GM23338 (cell line): ENCODE measurements around the gene WBP11. TPM values are rescaled to one million over a fixed set of nuclear protein-coding genes. Genes with fewer than 3 reads are reported as not detected.

ENCODE experiments used
- ATAC-seq: fragments of 200-7000 bp; cut with Tn5 transposase; 3 replicates; pipeline ENCODE4 v1.9.1; 2020
- DNase-seq: peaks from one replicate; pipeline ENCODE4 v3.0.0-alpha.2; 2015; ENCODE audit warnings: low spot score
- H2AFZ ChIP-seq: fragments of 200-600 bp; sonication (generic); 2 replicates; pipeline ENCODE4 v1.8.0; 2016; ENCODE audit warnings: antibody characterized with exemption, mild to moderate bottlenecking, moderate library complexity
- H3F3A ChIP-seq: fragments of 200-600 bp; sonication (generic); replicated peaks from 2 replicates; pipeline ENCODE4 v1.8.0; 2017; ENCODE audit warnings: antibody characterized with exemption, mixed run types, low read depth
- H3K27ac ChIP-seq: fragments of 200-600 bp; sonication (generic); 2 replicates; pipeline ENCODE4 v1.6.1; 2016; ENCODE audit warnings: low read depth
- H3K27me3 ChIP-seq: fragments of 200-600 bp; sonication (generic); 2 replicates; pipeline ENCODE4 v1.8.0; 2016; ENCODE audit warnings: mild to moderate bottlenecking, mixed run types, moderate library complexity; ENCODE audit not compliant: insufficient read depth
- H3K36me3 ChIP-seq: fragments of 200-600 bp; sonication (generic); 2 replicates; pipeline ENCODE4 v1.8.0; 2016; ENCODE audit warnings: mild to moderate bottlenecking; ENCODE audit not compliant: insufficient read depth
- H3K4me1 ChIP-seq: fragments of 200-600 bp; sonication (generic); 2 replicates; pipeline ENCODE4 v1.8.0; 2016; ENCODE audit warnings: mild to moderate bottlenecking, moderate library complexity; ENCODE audit not compliant: insufficient read depth
- H3K4me2 ChIP-seq: fragments of 200-600 bp; sonication (generic); 2 replicates; pipeline ENCODE4 v1.7.1; 2017; ENCODE audit warnings: mixed run types
- H3K4me3 ChIP-seq: fragments of 200-600 bp; sonication (generic); 2 replicates; pipeline ENCODE4 v1.6.1; 2016; ENCODE audit warnings: mixed run types
- H3K79me2 ChIP-seq: fragments of 200-600 bp; sonication (generic); replicated peaks from 2 replicates; pipeline ENCODE4 v1.8.0; 2017; ENCODE audit warnings: mild to moderate bottlenecking; ENCODE audit not compliant: insufficient read depth
- H3K9me2 ChIP-seq: fragments of 200-600 bp; sonication (generic); 2 replicates; pipeline ENCODE4 v1.8.0; 2017; ENCODE audit not compliant: insufficient read depth
- H4K20me1 ChIP-seq: fragments of 200-600 bp; sonication (generic); replicated peaks from 2 replicates; pipeline ENCODE4 v1.8.0; 2017; ENCODE audit warnings: mild to moderate bottlenecking; ENCODE audit not compliant: insufficient read depth
- H3K27ac Mint-ChIP-seq: 2 replicates; pipeline ENCODE4 v1.8.0; 2020; ENCODE audit warnings: inconsistent platforms, mild to moderate bottlenecking, moderate library complexity, mixed read lengths
- H3K27me3 Mint-ChIP-seq: 3 replicates; pipeline ENCODE4 v1.8.0; 2022; ENCODE audit warnings: low read depth, mild to moderate bottlenecking, moderate library complexity, mixed read lengths, inconsistent platforms; ENCODE audit not compliant: insufficient read depth, poor library complexity
- H3K36me3 Mint-ChIP-seq: 3 replicates; pipeline ENCODE4 v1.8.0; 2021; ENCODE audit warnings: low read depth, mild to moderate bottlenecking, inconsistent platforms, moderate library complexity, mixed read lengths
- H3K4me1 Mint-ChIP-seq: 3 replicates; pipeline ENCODE4 v1.8.0; 2020; ENCODE audit warnings: mild to moderate bottlenecking, inconsistent platforms, mixed read lengths
- H3K4me3 Mint-ChIP-seq: 3 replicates; pipeline ENCODE4 v1.8.0; 2021; ENCODE audit warnings: moderate library complexity, mild to moderate bottlenecking, inconsistent platforms, mixed read lengths
- H3K9me3 Mint-ChIP-seq: 3 replicates; pipeline ENCODE4 v1.8.0; 2020; ENCODE audit warnings: moderate library complexity, mild to moderate bottlenecking, inconsistent platforms, mixed read lengths
- CTCF ChIP-seq, 2 experiments: fragments of 200-600 bp in 1 of 2; sonication (generic) in 1 of 2; conservative IDR thresholded peaks; 2 replicates each; pipeline versions ENCODE4 v1.5.1 to v1.6.1; 2016 to 2017; ENCODE audit warnings: antibody characterized with exemption in 2 of 2, low read depth in 2 of 2, mild to moderate bottlenecking in 2 of 2, moderate library complexity in 1 of 2
- EZH2 ChIP-seq: fragments of 200-600 bp; sonication (generic); IDR thresholded peaks from one replicate; pipeline ENCODE4 v1.8.0; 2017; ENCODE audit warnings: antibody characterized with exemption, mild to moderate bottlenecking, low read depth; ENCODE audit not compliant: unreplicated experiment
- EZH2phosphoT487 ChIP-seq: fragments of 200-600 bp; sonication (generic); IDR thresholded peaks from one replicate; pipeline ENCODE4 v1.8.1; 2018; ENCODE audit warnings: antibody characterized with exemption; ENCODE audit not compliant: unreplicated experiment
- JUNB ChIP-seq: IDR thresholded peaks from one replicate; pipeline ENCODE4 v1.6.1; 2016; ENCODE audit warnings: antibody characterized with exemption; ENCODE audit not compliant: unreplicated experiment
- POLR2AphosphoS5 ChIP-seq: IDR thresholded peaks from 2 replicates; pipeline ENCODE4 v1.6.1; 2016; ENCODE audit warnings: antibody characterized with exemption, low read depth
- REST ChIP-seq: IDR thresholded peaks from one replicate; pipeline ENCODE4 v1.6.1; 2018; ENCODE audit warnings: antibody characterized with exemption; ENCODE audit not compliant: unreplicated experiment
- STAT1 ChIP-seq: IDR thresholded peaks from one replicate; pipeline ENCODE4 v1.6.1; 2016; ENCODE audit warnings: antibody characterized with exemption; ENCODE audit not compliant: unreplicated experiment
- ZNF114 ChIP-seq: fragments of 250-450 bp; sonication (Bioruptor Pico); IDR thresholded peaks from 2 replicates; pipeline ENCODE4 v1.5.0; 2020; ENCODE audit warnings: mild to moderate bottlenecking, moderate library complexity
- ZNF331 ChIP-seq: fragments of 250-450 bp; sonication (Bioruptor Pico); IDR thresholded peaks from 2 replicates; pipeline ENCODE4 v1.5.0; 2020; ENCODE audit warnings: low read depth, mild to moderate bottlenecking, moderate library complexity
- polyA plus RNA-seq: library from polyadenylated mRNA; unstranded; fragments of >200 nt; fragmentation: Nextera tagmentation; extraction: Ambion mirVana; gene quantifications from 2 replicates; pipeline ENCODE4 v1.2.1, GENCODE V29; 2016
- total RNA-seq: library from RNA; depleted of rRNA; stranded (reverse); fragments of >200 nt; shearing (Covaris generic); gene quantifications from 2 replicates; pipeline ENCODE4 v1.2.3, GENCODE V29; 2014

WBP11 gene
- total and polyA plus RNA-seq, 2 experiments from 2014 or later, result 57.1 to 148 TPM

GRCh38 chr12:14773685-14774073 lies 29.6 kb downstream of the WBP11 start:
- Mint-ChIP-seq H3K9me3 (peaks cover 11% of the 10 kb centered on the region; the same call in 2 of the 3 replicates), H3K27ac (peak overlapping the region; percentile 96), H3K27me3 (peaks cover 42% of the 10 kb centered on the region), H3K4me3 (peak overlapping the region; percentile 98), H3K4me1 (peaks cover 40% of the 10 kb centered on the region), H3K36me3 (peaks cover 16% of the 10 kb centered on the region)
- Histone ChIP-seq H3K9me2 (no peaks in the 10 kb centered on the region), H3K79me2 (peaks cover 24% of the 10 kb centered on the region), H3K4me1 (peaks cover 28% of the 10 kb centered on the region), H4K20me1 (peaks cover 5% of the 10 kb centered on the region; the same call in 1 of the 2 replicates), H3F3A (0 out of 2 replicates have a peak, but pooled peaks cover 5% of the 10 kb centered on the region), H3K27ac (peak overlapping the region; percentile 79), H3K27me3 (no peaks in the 10 kb centered on the region), H2AFZ (peak overlapping the region; percentile 83; the same call in 1 of the 2 replicates), H3K4me2 (peak overlapping the region; percentile 83), H3K4me3 (peak overlapping the region; percentile 73), H3K36me3 (no peaks in the 10 kb centered on the region)
- ATAC-seq (peak; percentile 9), DNase-seq (peak; percentile 49)
- TF ChIP-seq POLR2AphosphoS5 (no peak), STAT1 (no peak), EZH2phosphoT487 (no peak), EZH2 (no peak), ZNF331 (CRISPR knock-in tag) (no peak), REST (no peak)

GRCh38 chr12:14772946-14773345 lies 30.3 kb downstream of the WBP11 start:
- H3K27me3 Mint-ChIP-seq, result peaks cover 42% of the 10 kb centered on the region
- Histone ChIP-seq H3F3A (0 out of 2 replicates have a peak, but pooled peaks cover 5% of the 10 kb centered on the region), H3K27ac (0 out of 2 replicates have a peak overlapping the region, but pooled peaks have one; percentile 79), H3K4me3 (peak overlapping the region; percentile 73), H3K27me3 (no peaks in the 10 kb centered on the region), H3K36me3 (no peaks in the 10 kb centered on the region), H4K20me1 (peaks cover 5% of the 10 kb centered on the region; the same call in 1 of the 2 replicates), H3K4me2 (peak overlapping the region; percentile 83), H3K9me2 (no peaks in the 10 kb centered on the region), H3K79me2 (peaks cover 32% of the 10 kb centered on the region), H3K4me1 (peaks cover 28% of the 10 kb centered on the region), H2AFZ (no peak overlapping the region)
- H3K4me3 Mint-ChIP-seq, result peak overlapping the region; percentile 98
- peaks cover 40% of the 10 kb centered on the region for H3K4me1 Mint-ChIP-seq
- peak overlapping the region; percentile 46; the same call in 1 of the 2 replicates for H3K27ac Mint-ChIP-seq
- DNase-seq, result peak; percentile 59
- no peak for ATAC-seq
- peaks cover 20% of the 10 kb centered on the region for H3K36me3 Mint-ChIP-seq
- peaks cover 11% of the 10 kb centered on the region; the same call in 2 of the 3 replicates for H3K9me3 Mint-ChIP-seq
- TF ChIP-seq JUNB, result no peak
- no peak for TF ChIP-seq POLR2AphosphoS5
- no peak for TF ChIP-seq CTCF (conservative IDR thresholded peaks at IDR 0.05; ENCODE audit: low read depth in 2 of 2)
- no peak for TF ChIP-seq REST
- TF ChIP-seq ZNF114, result no peak
- no peak for TF ChIP-seq EZH2phosphoT487
